Tibial nerve (tissue), 4 donors: ENCODE data around the gene CYTH2. TPM values are rescaled to one million over a fixed set of nuclear protein-coding genes. Genes with fewer than 3 reads are reported as not detected.

Experiments used
- DNase-seq, 2 donors: peaks; one replicate each; pipeline ENCODE4 v3.0.0-alpha.2; 2019; ENCODE audit warnings: low spot score in 2 of 2
- H3K27ac ChIP-seq, 4 donors: fragments of 200-600 bp; sonication (generic) in 3 of 4; one replicate each; pipeline ENCODE4 v1.5.1; 2017 to 2019; ENCODE audit warnings: mild to moderate bottlenecking in 1 of 4
- H3K27me3 ChIP-seq, 2 donors: fragments of 200-600 bp; sonication (generic) in 1 of 2; one replicate each; pipeline versions ENCODE4 v1.5.1 to v1.6.0; 2017 to 2019
- H3K36me3 ChIP-seq, 3 donors: fragments of 200-600 bp; sonication (generic); one replicate each; pipeline ENCODE4 v1.5.1; 2018 to 2019
- H3K4me1 ChIP-seq, 4 donors: fragments of 200-600 bp; sonication (generic) in 3 of 4; one replicate each; pipeline ENCODE4 v1.5.1; 2017 to 2019
- H3K4me3 ChIP-seq, 4 donors: fragments of 200-600 bp; sonication (generic) in 3 of 4; one replicate each; pipeline ENCODE4 v1.5.1; 2017 to 2019; ENCODE audit warnings: mild to moderate bottlenecking in 1 of 4, moderate library complexity in 1 of 4
- H3K9me3 ChIP-seq, 4 donors: fragments of 200-600 bp; sonication (generic) in 3 of 4; one replicate each; pipeline ENCODE4 v1.5.1; 2017 to 2019
- CTCF ChIP-seq, 5 experiments: fragments of 200-600 bp in 3 of 5; fragments of 450-650 bp in 2 of 5; sonication (generic) in 3 of 5; IDR thresholded peaks; one replicate each; pipeline ENCODE4 v1.5.1; 2016 to 2019; ENCODE audit warnings: antibody characterized with exemption in 5 of 5, mild to moderate bottlenecking in 3 of 5, moderate library complexity in 2 of 5
- EP300 ChIP-seq, 2 donors: sonication (generic); formaldehyde crosslinking; IDR thresholded peaks; one replicate each; pipeline ENCODE4 v1.6.1; 2017; ENCODE audit warnings: antibody characterized with exemption in 2 of 2, mild to moderate bottlenecking in 1 of 2
- POLR2A ChIP-seq, 2 donors: fragments of 450-650 bp; IDR thresholded peaks; one replicate each; pipeline ENCODE4 v1.6.1; 2017; ENCODE audit warnings: antibody characterized with exemption in 2 of 2, mild to moderate bottlenecking in 2 of 2, moderate library complexity in 2 of 2
- WGBS, 2 donors: methylation state at CpG; one replicate each; pipeline ENCODE4 v1.1.5; 2018; 5-methylcytosine and 5-hydroxymethylcytosine counted together
- total RNA-seq, 4 donors: library from RNA; depleted of rRNA; stranded (reverse); fragments of >200 nt; gene quantifications; one replicate each; pipeline ENCODE4 v1.1.0, GENCODE V29; 2016

Gene CYTH2
- total RNA-seq, 4 donors from 2014 or later = 56.7 to 114 (median 65.1) TPM

- Histone ChIP-seq H3K9me3 (no peaks in the 10 kb centered on the region), H3K27ac (no peak overlapping the region), H3K36me3 (no peaks in the 10 kb centered on the region), H3K4me1 (peaks cover 0 to 21% (median 8%) of the 10 kb centered on the region in 4 donors), H3K27me3 (peaks cover 0 to 65% of the 10 kb centered on the region in 2 donors), H3K4me3 (no peak overlapping the region)
- no peak for DNase-seq
- TF ChIP-seq POLR2A (IDR thresholded peaks at IDR 0.05) = no peak
- 16 to 24% methylated on average over 20 to 25 of the region's 27 CpGs for WGBS, 2 donors
Measured at GRCh38 chr19:48502350-48503018, 33.3 kb downstream of the CYTH2 start.

GRCh38 chr19:48506138-48506733 is 37.1 kb downstream of the CYTH2 start:
- H3K4me3 ChIP-seq = no peak overlapping the region
- DNase-seq = no peak
- TF ChIP-seq CTCF (IDR thresholded peaks at IDR 0.05) (peak in 3 of 5 experiments; percentile 10 to 34 (median 30)), EP300 (IDR thresholded peaks at IDR 0.05) (no peak)
- H3K4me1 ChIP-seq = peaks cover 0 to 20% (median 6%) of the 10 kb centered on the region in 4 donors
- no peak overlapping the region for H3K27ac ChIP-seq
- WGBS, 2 donors = 75 to 90% methylated on average over 5 of the region's 5 CpGs
- H3K27me3 ChIP-seq = peaks cover 0 to 59% of the 10 kb centered on the region in 2 donors
- no peaks in the 10 kb centered on the region for H3K36me3 ChIP-seq
- H3K9me3 ChIP-seq = no peaks in the 10 kb centered on the region

- Histone ChIP-seq H3K9me3 (no peaks in the 10 kb centered on the region), H3K4me3 (no peak overlapping the region), H3K27me3 (peaks cover 0 to 59% of the 10 kb centered on the region in 2 donors), H3K4me1 (peaks cover 0 to 12% (median 8%) of the 10 kb centered on the region in 4 donors), H3K27ac (no peak overlapping the region), H3K36me3 (no peaks in the 10 kb centered on the region)
- 86 to 89% methylated on average over 7 of the region's 7 CpGs for WGBS, 2 donors
- no peak for TF ChIP-seq POLR2A (IDR thresholded peaks at IDR 0.05)
- no peak for TF ChIP-seq EP300 (IDR thresholded peaks at IDR 0.05)
- no peak for TF ChIP-seq CTCF (IDR thresholded peaks at IDR 0.05)
- DNase-seq = no peak
Measured at GRCh38 chr19:48507911-48508439, 38.8 kb downstream of the CYTH2 start.

- no peak overlapping the region for H3K4me3 ChIP-seq
- peaks cover 0 to 18% (median 10%) of the 10 kb centered on the region in 4 donors for H3K4me1 ChIP-seq
- no peak overlapping the region for H3K27ac ChIP-seq
- H3K9me3 ChIP-seq = no peaks in the 10 kb centered on the region
- no peaks in the 10 kb centered on the region for H3K36me3 ChIP-seq
- WGBS, 2 donors = 82 to 89% methylated on average over 32 of the region's 32 CpGs
- H3K27me3 ChIP-seq = peaks cover 0 to 61% of the 10 kb centered on the region in 2 donors
- DNase-seq = no peak
- TF ChIP-seq EP300 (IDR thresholded peaks at IDR 0.05) = no peak
- no peak for TF ChIP-seq POLR2A (IDR thresholded peaks at IDR 0.05)
- TF ChIP-seq CTCF (IDR thresholded peaks at IDR 0.05) = no peak
Measured at GRCh38 chr19:48508729-48509411, 39.7 kb downstream of the CYTH2 start.

- Histone ChIP-seq H3K27ac (no peak overlapping the region), H3K4me3 (no peak overlapping the region), H3K9me3 (no peaks in the 10 kb centered on the region), H3K27me3 (peaks cover 0 to 62% of the 10 kb centered on the region in 2 donors), H3K4me1 (peaks cover 0 to 20% (median 10%) of the 10 kb centered on the region in 4 donors), H3K36me3 (no peaks in the 10 kb centered on the region)
- no peak for DNase-seq
- 73 to 80% methylated on average over 11 to 12 of the region's 12 CpGs for WGBS, 2 donors
- TF ChIP-seq EP300 (IDR thresholded peaks at IDR 0.05) (no peak), POLR2A (IDR thresholded peaks at IDR 0.05) (no peak), CTCF (IDR thresholded peaks at IDR 0.05) (no peak)
Measured at GRCh38 chr19:48509467-48510194, 40.5 kb downstream of the CYTH2 start.
